Activated naive CD4-positive, alpha-beta T cell (primary cell): ENCODE results near the gene NUDT16.

Source experiments
- DNase-seq, 4 experiments: peaks; one replicate each; lab custom pipeline; 2025; lab: John Stamatoyannopoulos, UW

Gene NUDT16

GRCh38 chr3:131386429-131387165, 5.0 kb downstream of the NUDT16 start:
- no peak for DNase-seq

- no peak for DNase-seq
Measured at GRCh38 chr3:131387796-131388489, 6.4 kb downstream of the NUDT16 start.

GRCh38 chr3:131388490-131388799, 6.9 kb downstream of the NUDT16 start:
- no peak for DNase-seq

- DNase-seq = no peak
Measured at GRCh38 chr3:131390331-131390730, 8.8 kb downstream of the NUDT16 start.

DNA sequence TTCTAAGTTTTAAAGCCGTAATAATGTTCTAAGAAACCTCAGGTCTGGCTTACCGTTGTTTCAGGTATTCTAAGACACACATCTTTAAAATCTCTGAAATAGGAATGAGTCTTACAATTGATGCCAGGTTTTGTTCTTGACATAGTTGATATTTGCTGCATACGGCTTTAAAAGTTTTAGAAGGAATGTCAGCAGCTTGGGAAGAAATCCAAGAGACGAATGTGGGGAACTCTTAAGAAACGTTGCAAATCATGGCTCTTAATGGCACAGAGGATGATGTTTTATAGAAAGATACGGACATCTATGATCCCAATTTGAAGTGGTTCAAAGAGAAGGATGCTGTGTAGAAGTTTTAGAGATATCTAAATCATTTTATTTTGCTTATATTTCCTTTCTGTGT, 11.5 kb downstream of the NUDT16 start:
- DNase-seq = no peak

DNA sequence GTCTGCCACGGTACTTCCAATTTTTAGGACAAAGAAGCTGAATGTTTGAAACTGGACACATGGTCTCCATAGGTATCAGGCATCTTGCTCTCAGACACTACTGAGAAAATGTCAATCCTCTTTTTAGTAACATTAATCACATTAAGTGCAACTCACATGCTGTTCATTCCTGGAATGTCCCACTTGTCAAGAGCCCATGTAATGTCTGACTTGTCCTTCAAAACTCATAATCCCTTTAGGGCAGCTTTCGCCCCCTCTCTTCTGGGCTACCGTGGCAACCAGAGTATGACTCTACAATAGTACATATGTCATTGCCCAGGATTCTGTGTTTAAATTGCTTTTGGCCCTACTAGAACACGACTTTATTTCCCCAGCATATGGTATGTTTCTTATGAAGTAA, 12.3 kb downstream of the NUDT16 start:
- DNase-seq = no peak

DNA sequence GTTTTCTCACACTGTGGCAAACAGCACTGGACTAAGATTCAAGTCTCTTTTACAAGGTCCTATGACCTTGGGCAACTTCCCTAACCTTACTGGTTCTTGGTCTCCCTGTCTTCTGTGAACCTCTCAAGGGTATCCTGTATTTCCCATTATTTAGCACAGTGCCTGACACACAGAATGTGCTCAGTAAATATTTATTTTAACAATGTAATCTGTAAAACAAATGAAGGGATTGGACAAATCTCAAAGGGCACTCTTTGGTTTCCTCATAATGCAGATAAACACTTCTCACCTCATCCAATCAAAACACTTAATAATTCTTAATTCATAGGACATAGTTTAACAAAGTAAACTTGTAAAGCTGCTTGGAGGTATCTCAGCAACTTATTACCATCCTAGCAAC, 12.8 kb downstream of the NUDT16 start:
- DNase-seq = no peak

GRCh38 chr3:131396170-131396569, 14.6 kb downstream of the NUDT16 start:
- no peak for DNase-seq

GRCh38 chr3:131397889-131398288, 16.3 kb downstream of the NUDT16 start:
- DNase-seq = no peak

- DNase-seq = no peak
Measured at GRCh38 chr3:131401978-131402377, 20.4 kb downstream of the NUDT16 start.

- no peak for DNase-seq
Measured at GRCh38 chr3:131402391-131403039, 20.9 kb downstream of the NUDT16 start.

DNA sequence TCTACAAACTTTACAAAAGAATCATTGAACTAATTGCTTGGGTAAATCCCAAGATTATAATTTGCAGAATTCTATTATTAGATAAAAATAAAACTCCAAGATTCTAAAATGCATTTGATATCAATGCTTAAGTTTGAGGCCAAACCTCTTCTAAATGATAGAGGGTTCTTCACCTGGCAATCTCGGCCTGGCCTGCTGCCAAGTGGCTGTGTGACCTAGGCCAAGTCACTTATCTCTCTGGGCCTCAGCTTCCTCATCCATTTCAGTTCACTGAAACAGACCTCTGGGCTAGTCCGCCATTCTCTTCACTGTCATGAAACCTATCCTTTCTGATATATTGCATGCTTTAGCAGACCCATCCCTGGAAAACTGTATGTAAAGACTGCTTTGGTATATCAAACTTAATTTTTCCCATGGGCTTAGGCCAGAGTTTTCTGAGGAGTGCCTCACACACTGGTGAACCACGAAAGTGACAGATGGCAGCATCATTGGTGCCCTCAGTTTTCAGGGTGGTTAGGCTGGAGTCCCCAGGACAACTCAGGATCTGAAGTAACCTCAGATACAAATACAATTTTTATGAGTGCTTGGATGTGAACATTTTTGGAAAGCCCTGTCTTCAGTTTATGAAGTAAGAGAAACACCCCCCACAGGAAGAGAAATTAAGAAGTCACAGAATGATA, 21.8 kb downstream of the NUDT16 start:
- no peak for DNase-seq

GRCh38 chr3:131405411-131405810, 23.8 kb downstream of the NUDT16 start:
- no peak for DNase-seq

GRCh38 chr3:131406274-131406673, 24.7 kb downstream of the NUDT16 start:
- DNase-seq = no peak

GRCh38 chr3:131417751-131418150, 36.2 kb downstream of the NUDT16 start:
- no peak for DNase-seq

- no peak for DNase-seq
Measured at GRCh38 chr3:131421301-131421700, 39.7 kb downstream of the NUDT16 start.

DNA sequence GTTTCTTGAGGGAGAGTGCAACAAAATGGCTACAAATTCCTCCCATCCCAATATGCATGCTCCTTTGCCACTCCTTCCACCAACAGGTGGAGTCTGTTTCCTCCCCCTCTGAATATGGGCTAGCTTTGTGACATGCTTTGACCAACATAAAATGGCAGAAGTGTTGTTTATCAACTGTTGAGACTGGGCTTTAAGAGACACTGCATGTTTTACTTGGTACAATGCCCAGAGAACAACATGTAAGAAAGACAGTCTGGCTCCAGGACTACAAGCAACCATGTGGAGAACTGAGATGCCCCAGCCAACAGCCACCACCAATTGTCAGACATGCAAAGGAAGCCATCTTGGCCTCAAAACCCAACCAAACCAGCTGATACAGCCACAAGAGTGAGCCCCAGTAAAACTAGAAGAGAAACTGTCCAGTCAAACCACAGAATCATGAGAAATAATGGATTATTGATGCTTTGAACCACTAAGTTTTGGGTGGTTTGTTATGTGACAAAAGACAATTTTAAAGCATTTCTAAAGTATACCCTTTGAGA, 40.5 kb downstream of the NUDT16 start:
- DNase-seq = no peak

- DNase-seq = no peak
Measured at GRCh38 chr3:131427226-131427625, 45.7 kb downstream of the NUDT16 start.

GRCh38 chr3:131431754-131432153, 50.2 kb downstream of the NUDT16 start:
- no peak for DNase-seq

DNA sequence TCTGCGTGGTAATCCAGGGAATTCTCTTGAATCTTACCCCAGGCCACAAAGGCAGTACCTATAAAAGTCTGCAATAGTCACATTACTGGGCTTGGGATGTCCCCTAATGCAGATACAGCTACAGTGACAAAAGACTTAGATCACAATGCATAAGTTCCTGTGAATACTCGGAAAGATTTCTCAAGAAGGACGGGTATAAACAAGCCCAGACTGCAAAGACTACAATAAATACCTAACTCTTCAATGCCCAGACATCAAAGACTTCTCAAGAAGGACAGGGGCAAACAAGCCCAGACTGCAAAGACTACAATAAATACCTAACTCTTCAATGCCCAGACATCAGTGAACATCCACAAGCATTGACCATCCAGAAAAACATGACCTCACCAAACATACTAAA, 50.9 kb downstream of the NUDT16 start:
- no peak for DNase-seq

- no peak for DNase-seq
Measured at GRCh38 chr3:131435000-131435399, 53.4 kb downstream of the NUDT16 start.
